Endothelial cell of umbilical vein (primary cell): ENCODE results near the gene MLLT6. TPM values are rescaled to one million over a fixed set of nuclear protein-coding genes. Genes with fewer than 3 reads are reported as not detected.

ENCODE experiments used
- BruUV-seq: library from RNA; stranded (reverse); fragments of 400-500 nt; replicated peaks from 2 replicates; lab custom pipeline; 2021; lab: Mats Ljungman, UMichigan
- CTCF ChIA-PET: fragments of 300-600, 350-600 bp; sonication (Branson Sonifier 250); formaldehyde crosslinking; loops from one replicate; lab custom pipeline; 2021; ENCODE audit warnings: antibody characterized with exemption, inconsistent platforms; lab: Charles Lee
- POLR2A ChIA-PET: fragments of 300-600, 350-600 bp; sonication (Branson Sonifier 250); formaldehyde crosslinking; loops from one replicate; lab custom pipeline; 2021; ENCODE audit warnings: antibody characterized with exemption, inconsistent platforms; lab: Charles Lee
- DNase-seq: peaks from one replicate; pipeline ENCODE4 v3.0.0-alpha.2; 2011; ENCODE audit warnings: low read depth, low spot score
- FAIRE-seq: peaks from 2 replicates; lab custom pipeline; 2011; peaks lifted over from hg19 to GRCh38; lab: Jason Lieb, UNC
- H2AFZ ChIP-seq: 2 replicates; pipeline ENCODE4 v1.6.0; 2012; ENCODE audit warnings: low read depth, low read length, control low read depth, inconsistent platforms
- H3K27ac ChIP-seq: 2 replicates; pipeline ENCODE4 v1.5.1; 2011; ENCODE audit warnings: low read depth, mild to moderate bottlenecking, control low read depth, low read length, moderate library complexity; ENCODE audit not compliant: insufficient read depth
- H3K27me3 ChIP-seq, 2 experiments: 2 replicates each; pipeline versions ENCODE4 v1.6.0 to v1.6.1; 2011; ENCODE audit warnings: low read length in 2 of 2, mixed read lengths in 1 of 2; ENCODE audit not compliant: control insufficient read depth in 2 of 2, insufficient read depth in 2 of 2
- H3K36me3 ChIP-seq, 2 experiments: 2 replicates in 1 of 2; 3 replicates in 1 of 2; pipeline ENCODE4 v1.5.1; 2011; ENCODE audit warnings: low read length in 2 of 2, mild to moderate bottlenecking in 1 of 2, moderate library complexity in 1 of 2; ENCODE audit not compliant: control insufficient read depth in 2 of 2, insufficient read depth in 2 of 2; ENCODE audit errors: extremely low read depth in 1 of 2
- H3K4me1 ChIP-seq: 3 replicates; pipeline ENCODE4 v1.5.1; 2011; ENCODE audit warnings: mild to moderate bottlenecking, low read length; ENCODE audit not compliant: control insufficient read depth, insufficient read depth; ENCODE audit errors: extremely low read depth
- H3K4me2 ChIP-seq: 2 replicates; pipeline ENCODE4 v1.6.1; 2011; ENCODE audit warnings: low read length, control low read depth, mixed read lengths; ENCODE audit not compliant: insufficient read depth
- H3K4me3 ChIP-seq, 3 experiments: fragments of 200-600 bp in 1 of 3; sonication (generic), shearing (Covaris generic) in 1 of 3; replicated peaks in 1 of 3; 2 replicates each; pipeline ENCODE4 v1.5.1; 2011 to 2016; ENCODE audit warnings: control low read depth in 3 of 3, low read length in 3 of 3, mild to moderate bottlenecking in 2 of 3, inconsistent platforms in 1 of 3, low read depth in 1 of 3, moderate library complexity in 1 of 3; ENCODE audit not compliant: insufficient read depth in 1 of 3
- H3K79me2 ChIP-seq: 2 replicates; pipeline ENCODE4 v1.6.0; 2012; ENCODE audit warnings: low read length, inconsistent platforms; ENCODE audit not compliant: control insufficient read depth, insufficient read depth
- H3K9ac ChIP-seq: replicated peaks from 2 replicates; pipeline ENCODE3; 2011; ENCODE audit warnings: low read length, control low read depth; ENCODE audit not compliant: insufficient read depth; ENCODE audit errors: extremely low read depth
- H3K9me1 ChIP-seq: replicated peaks from 3 replicates; pipeline ENCODE4 v1.6.0; 2011; ENCODE audit warnings: mild to moderate bottlenecking, low read length; ENCODE audit not compliant: control insufficient read depth, insufficient read depth; ENCODE audit errors: extremely low read depth
- H3K9me3 ChIP-seq: replicated peaks from 2 replicates; pipeline ENCODE4 v1.5.1; 2012; ENCODE audit warnings: low read length, inconsistent platforms; ENCODE audit not compliant: control insufficient read depth, insufficient read depth
- H4K20me1 ChIP-seq: replicated peaks from 2 replicates; pipeline ENCODE3; 2011; ENCODE audit warnings: mild to moderate bottlenecking, low read length; ENCODE audit not compliant: control insufficient read depth, insufficient read depth; ENCODE audit errors: extremely low read depth
- CTCF ChIP-seq, 2 donors: IDR thresholded peaks; 1 replicate in 1 of 2; 2 replicates in 1 of 2; pipeline ENCODE4 v1.5.1; 2011; ENCODE audit warnings: low read length in 2 of 2, mild to moderate bottlenecking in 2 of 2, moderate library complexity in 2 of 2, control low read depth in 1 of 2, inconsistent platforms in 1 of 2, low read depth in 1 of 2; ENCODE audit not compliant: insufficient read depth in 1 of 2; ENCODE audit errors: extremely low read depth in 1 of 2
- EZH2 ChIP-seq: IDR thresholded peaks from 2 replicates; pipeline ENCODE4 v1.6.1; 2012; ENCODE audit warnings: borderline replicate concordance, low read depth, mild to moderate bottlenecking, moderate library complexity, low read length, inconsistent platforms; ENCODE audit not compliant: severe bottlenecking
- FOS ChIP-seq: IDR thresholded peaks from 2 replicates; pipeline ENCODE4 v1.6.1; 2011; ENCODE audit warnings: mild to moderate bottlenecking, low read length, moderate library complexity, borderline replicate concordance; ENCODE audit not compliant: insufficient read depth
- GATA2 ChIP-seq: IDR thresholded peaks from 2 replicates; pipeline ENCODE4 v1.7.0; 2011; ENCODE audit warnings: low read depth, mild to moderate bottlenecking, moderate library complexity, mixed read lengths, low read length; ENCODE audit not compliant: insufficient read length, insufficient read depth
- JUN ChIP-seq: IDR thresholded peaks from 2 replicates; pipeline ENCODE4 v1.6.1; 2011; ENCODE audit warnings: borderline replicate concordance, low read depth; ENCODE audit not compliant: insufficient read length, insufficient read depth
- MAX ChIP-seq: IDR thresholded peaks from 2 replicates; pipeline ENCODE4 v1.6.1; 2011; ENCODE audit not compliant: insufficient read depth, insufficient read length
- MYC ChIP-seq: IDR thresholded peaks from one replicate; pipeline ENCODE4 v1.6.1; 2011; ENCODE audit warnings: mild to moderate bottlenecking, low read depth, low read length
- POLR2A ChIP-seq: IDR thresholded peaks from 2 replicates; pipeline ENCODE4 v1.6.1; 2012; ENCODE audit warnings: low read depth, mild to moderate bottlenecking, control low read depth, low read length
- POLR2AphosphoS5 ChIP-seq: IDR thresholded peaks from 2 replicates; pipeline ENCODE4 v1.6.1; 2012; ENCODE audit warnings: low read depth, mild to moderate bottlenecking, control low read depth, low read length, moderate library complexity; ENCODE audit not compliant: insufficient read depth
- dilution Hi-C: fragments of 300-500 bp; cut with MboI; formaldehyde crosslinking; loops from one replicate; pipeline ENCODE4 v1.15.0; 2019; ENCODE audit warnings: low sequenced_read_pairs; ENCODE audit not compliant: extremely low pct_ligation_motif_present
- intact Hi-C: fragments of 100-400 bp; cut with micrococcal nuclease; formaldehyde crosslinking; loops from one replicate; pipeline ENCODE4 v1.10.0; 2022
- polyA plus RNA-seq, 4 experiments: library from polyadenylated mRNA; depleted of rRNA in 3 of 4; stranded (reverse) in 3 of 4; unstranded in 1 of 4; fragments of >200 nt; gene quantifications; 2 replicates each; pipeline versions ENCODE4 v1.2.1 to v1.2.3, GENCODE V29; 2011 to 2012; ENCODE audit warnings: missing spikeins in 1 of 4
- total RNA-seq: library from RNA; stranded (reverse); gene quantifications from 2 replicates; pipeline ENCODE4 v1.2.3, GENCODE V29; 2021

Gene MLLT6
- total and polyA plus RNA-seq, 2 donors (not counting 3 experiments of a cell fraction or from before 2014, with no cell fraction given) = 32.1 to 85.4 TPM

GRCh38 chr17:38721802-38722201 is 16.7 kb downstream of the MLLT6 start:
- Histone ChIP-seq H3K9me1 (no peaks in the 10 kb centered on the region), H3K4me1 (peaks cover 3% of the 10 kb centered on the region), H2AFZ (no peak overlapping the region), H4K20me1 (no peaks in the 10 kb centered on the region), H3K4me2 (no peak overlapping the region), H3K27me3 (no peaks in the 10 kb centered on the region), H3K27ac (no peak overlapping the region), H3K4me3 (no peak overlapping the region), H3K79me2 (no peaks in the 10 kb centered on the region), H3K9ac (no peak overlapping the region), H3K9me3 (no peaks in the 10 kb centered on the region), H3K36me3 (peaks cover 5 to 30% of the 10 kb centered on the region in 2 experiments)
- intact Hi-C loops (no loop called here), dilution Hi-C loops (no loop called here)
- FAIRE-seq (no peak), DNase-seq (no peak)
- CTCF ChIA-PET = interaction anchor here (1.4 kb wide), 1 partner anchor 11 kb away, joined by 3 read pairs; no protein-coding TSS in a partner anchor
- POLR2A ChIA-PET = no interaction called here
- TF ChIP-seq POLR2A (no peak), FOS (no peak), EZH2 (no peak), MYC (no peak)
- BruUV-seq = no TSS peak

GRCh38 chr17:38724337-38724988 is 19.4 kb downstream of the MLLT6 start:
- peaks cover 5 to 15% of the 10 kb centered on the region in 2 experiments for H3K36me3 ChIP-seq
- intact Hi-C loops = no loop called here
- FAIRE-seq (no peak), DNase-seq (peak; percentile 50)
- no TSS peak for BruUV-seq
- no peaks in the 10 kb centered on the region for H3K27me3 ChIP-seq
- POLR2A ChIA-PET = interaction anchor here (0.7 kb wide), 1 partner anchor 29 kb away, joined by 3 read pairs; no protein-coding TSS in a partner anchor
- H4K20me1 ChIP-seq = no peaks in the 10 kb centered on the region
- CTCF ChIA-PET = interaction anchor here (1.0 to 2.5 kb wide), 4 partner anchors 11 to 57 kb away, joined by 3 to 17 read pairs (median 5); no protein-coding TSS in a partner anchor
- no peaks in the 10 kb centered on the region for H3K9me3 ChIP-seq
- dilution Hi-C loops = no loop called here
- H3K4me2 ChIP-seq = no peak overlapping the region
- H3K4me3 ChIP-seq = no peak overlapping the region
- H3K9me1 ChIP-seq = no peaks in the 10 kb centered on the region
- no peak overlapping the region for H3K27ac ChIP-seq
- H3K79me2 ChIP-seq = no peaks in the 10 kb centered on the region
- no peak overlapping the region for H3K9ac ChIP-seq
- peaks cover 7% of the 10 kb centered on the region for H3K4me1 ChIP-seq
- TF ChIP-seq MYC (no peak), EZH2 (no peak), GATA2 (no peak), CTCF (IDR thresholded peaks at IDR 0.05; ENCODE audit: extremely low read depth in 1 of 2, insufficient read depth in 1 of 2, low read depth in 1 of 2, low read length in 2 of 2) (no peak), POLR2A (no peak), FOS (no peak), MAX (no peak), JUN (no peak), POLR2AphosphoS5 (no peak)
- no peak overlapping the region for H2AFZ ChIP-seq
